CD14-positive monocyte (primary cell): ENCODE data around the gene NLGN1. TPM values are rescaled to one million over a fixed set of nuclear protein-coding genes. Genes with fewer than 3 reads are reported as not detected.

Experiments
- DNase-seq, 3 donors: peaks; one replicate each; pipeline ENCODE4 v3.0.0-alpha.2; 2011 to 2022
- H2AFZ ChIP-seq: 2 replicates; pipeline ENCODE4 v1.6.0; 2012; ENCODE audit warnings: mild to moderate bottlenecking, low read depth, low read length, inconsistent platforms; ENCODE audit not compliant: insufficient read depth, poor library complexity, severe bottlenecking
- H3K27ac ChIP-seq, 2 donors: 1 replicate in 1 of 2; 2 replicates in 1 of 2; pipeline ENCODE4 v1.5.1; 2012 to 2013; ENCODE audit warnings: low read length in 2 of 2, control low read depth in 1 of 2, inconsistent platforms in 1 of 2, low read depth in 1 of 2, mild to moderate bottlenecking in 1 of 2
- H3K27me3 ChIP-seq, 2 donors: one replicate each; pipeline versions ENCODE4 v1.6.0 to v1.6.1; 2011 to 2013; ENCODE audit warnings: low read length in 2 of 2; ENCODE audit not compliant: control insufficient read depth in 2 of 2, insufficient read depth in 2 of 2
- H3K36me3 ChIP-seq, 2 donors: replicated peaks in 1 of 2; 1 replicate in 1 of 2; 2 replicates in 1 of 2; pipeline versions ENCODE4 v1.5.1 to v1.6.1; 2012 to 2013; ENCODE audit warnings: low read length in 2 of 2, control low read depth in 1 of 2, inconsistent platforms in 1 of 2, mild to moderate bottlenecking in 1 of 2; ENCODE audit not compliant: insufficient read depth in 2 of 2, control insufficient read depth in 1 of 2
- H3K4me1 ChIP-seq, 2 donors: 1 replicate in 1 of 2; 2 replicates in 1 of 2; pipeline versions ENCODE4 v1.5.1 to v1.6.1; 2012 to 2013; ENCODE audit warnings: low read length in 2 of 2, control low read depth in 1 of 2, inconsistent platforms in 1 of 2, mild to moderate bottlenecking in 1 of 2, moderate library complexity in 1 of 2; ENCODE audit not compliant: insufficient read depth in 2 of 2, control insufficient read depth in 1 of 2
- H3K4me2 ChIP-seq: replicated peaks from 2 replicates; pipeline ENCODE3; 2012; ENCODE audit warnings: low read length, moderate library complexity, mild to moderate bottlenecking; ENCODE audit not compliant: poor library complexity, severe bottlenecking; ENCODE audit errors: extremely low read depth
- H3K4me3 ChIP-seq, 3 experiments: fragments of 200-600 bp in 1 of 3; sonication (generic) in 1 of 3; replicated peaks in 1 of 3; 1 replicate in 2 of 3; 2 replicates in 1 of 3; pipeline ENCODE4 v1.5.1; 2011 to 2013; ENCODE audit warnings: low read length in 3 of 3, mild to moderate bottlenecking in 3 of 3, control low read depth in 2 of 3, low read depth in 2 of 3, inconsistent platforms in 1 of 3, moderate library complexity in 1 of 3
- H3K79me2 ChIP-seq: 2 replicates; pipeline ENCODE4 v1.6.0; 2012; ENCODE audit warnings: mild to moderate bottlenecking, control low read depth, inconsistent platforms, low read length, moderate library complexity; ENCODE audit not compliant: insufficient read depth
- H3K9ac ChIP-seq: 2 replicates; pipeline ENCODE4 v1.6.0; 2017; ENCODE audit warnings: low read length, mild to moderate bottlenecking; ENCODE audit not compliant: insufficient read depth, poor library complexity, severe bottlenecking
- H3K9me3 ChIP-seq, 2 donors: replicated peaks in 1 of 2; 1 replicate in 1 of 2; 2 replicates in 1 of 2; pipeline versions ENCODE4 v1.5.1 to v1.6.1; 2012 to 2013; ENCODE audit warnings: low read length in 2 of 2, control low read depth in 1 of 2; ENCODE audit not compliant: control insufficient read depth in 1 of 2, insufficient read depth in 1 of 2
- H4K20me1 ChIP-seq: 2 replicates; pipeline ENCODE4 v1.6.0; 2012; ENCODE audit warnings: mild to moderate bottlenecking, low read length, control low read depth, moderate library complexity; ENCODE audit not compliant: insufficient read depth
- H3K27ac Mint-ChIP-seq, 7 donors: one replicate each; pipeline ENCODE4 v1.8.0; 2020; ENCODE audit warnings: mild to moderate bottlenecking in 7 of 7, mixed read lengths in 7 of 7, moderate library complexity in 6 of 7, inconsistent platforms in 2 of 7
- H3K27me3 Mint-ChIP-seq, 3 donors: one replicate each; pipeline ENCODE4 v1.8.0; 2021 to 2022; ENCODE audit warnings: low read depth in 3 of 3, mild to moderate bottlenecking in 3 of 3, mixed read lengths in 3 of 3, moderate library complexity in 3 of 3, inconsistent platforms in 1 of 3
- H3K36me3 Mint-ChIP-seq, 2 donors: one replicate each; pipeline ENCODE4 v1.8.0; 2020; ENCODE audit warnings: mixed read lengths in 2 of 2, inconsistent platforms in 1 of 2, mild to moderate bottlenecking in 1 of 2
- H3K4me1 Mint-ChIP-seq: one replicate; pipeline ENCODE4 v1.8.0; 2020; ENCODE audit warnings: mild to moderate bottlenecking, mixed read lengths
- H3K4me3 Mint-ChIP-seq, 2 donors: one replicate each; pipeline ENCODE4 v1.8.0; 2020; ENCODE audit warnings: mild to moderate bottlenecking in 2 of 2, mixed read lengths in 2 of 2, moderate library complexity in 1 of 2
- H3K9me3 Mint-ChIP-seq, 7 donors: one replicate each; pipeline ENCODE4 v1.8.0; 2020 to 2022; ENCODE audit warnings: mixed read lengths in 7 of 7, mild to moderate bottlenecking in 6 of 7, moderate library complexity in 6 of 7, inconsistent platforms in 2 of 7
- CTCF ChIP-seq: fragments of 200-600 bp; IDR thresholded peaks from one replicate; pipeline ENCODE4 v1.8.0; 2022; ENCODE audit warnings: antibody characterized with exemption, mild to moderate bottlenecking
- WGBS: methylation state at CpG from one replicate; pipeline ENCODE4 v1.1.5; 2013; ENCODE audit warnings: missing lambda C conversion rate; ENCODE audit not compliant: insufficient coverage; 5-methylcytosine and 5-hydroxymethylcytosine counted together
- intact Hi-C, 2 donors: fragments of 100-400 bp; cut with micrococcal nuclease; formaldehyde crosslinking; loops; one replicate each; pipeline versions ENCODE4 v1.15.0 to v1.15.1; 2023
- polyA plus RNA-seq, 3 donors: library from polyadenylated mRNA; depleted of rRNA in 1 of 3; unstranded in 2 of 3; stranded (reverse) in 1 of 3; fragments of 300-500 nt in 2 of 3; fragments of >200 nt in 1 of 3; fragmentation: Illumina TruSeq in 2 of 3; gene quantifications; 1 replicate in 2 of 3; 2 replicates in 1 of 3; pipeline ENCODE4 v1.2.3, GENCODE V29; 2012 to 2021

NLGN1 gene
- polyA plus RNA-seq, 3 donors: not detected

- Histone ChIP-seq H3K27me3 (no peaks in the 10 kb centered on the region), H3K27ac (no peak overlapping the region), H4K20me1 (no peaks in the 10 kb centered on the region), H3K9me3 (peaks cover 21 to 26% of the 10 kb centered on the region in 2 donors), H3K9ac (no peak overlapping the region), H3K36me3 (no peaks in the 10 kb centered on the region), H2AFZ (no peak overlapping the region), H3K4me2 (no peak overlapping the region), H3K79me2 (no peaks in the 10 kb centered on the region), H3K4me3 (no peak overlapping the region), H3K4me1 (no peaks in the 10 kb centered on the region)
- no peaks in the 10 kb centered on the region for H3K4me1 Mint-ChIP-seq
- WGBS: no CpG with 5 or more reads among the region's 1 CpG
- H3K4me3 Mint-ChIP-seq: no peak overlapping the region
- no peak for TF ChIP-seq CTCF
- H3K27me3 Mint-ChIP-seq: peaks cover 0 to 2% (median 1%) of the 10 kb centered on the region in 3 donors
- H3K9me3 Mint-ChIP-seq: peaks cover 3 to 20% (median 8%) of the 10 kb centered on the region in 7 donors
- no peak overlapping the region for H3K27ac Mint-ChIP-seq
- no peak for DNase-seq
- intact Hi-C loops: no loop called here
- H3K36me3 Mint-ChIP-seq: no peaks in the 10 kb centered on the region
Observed at GRCh38 chr3:173641696-173642095, 244.2 kb downstream of the NLGN1 start.

GRCh38 chr3:173644086-173645082 lies 246.8 kb downstream of the NLGN1 start:
- WGBS: 91% methylated on average over 12 of the region's 13 CpGs

More at GRCh38 chr3:173644086-173645082, 246.8 kb downstream of the NLGN1 start:
- no peak for TF ChIP-seq CTCF
- Mint-ChIP-seq H3K4me3 (no peak overlapping the region), H3K27me3 (peaks cover 0 to 1% (median 0%) of the 10 kb centered on the region in 3 donors), H3K36me3 (no peaks in the 10 kb centered on the region), H3K9me3 (peaks cover 0 to 18% (median 8%) of the 10 kb centered on the region in 7 donors), H3K4me1 (no peaks in the 10 kb centered on the region), H3K27ac (peak overlapping the region in 1 of 7 donors; percentile 47)
- Histone ChIP-seq H3K9me3 (peaks cover 21 to 26% of the 10 kb centered on the region in 2 donors), H3K4me2 (no peak overlapping the region), H3K9ac (no peak overlapping the region), H2AFZ (no peak overlapping the region), H3K79me2 (no peaks in the 10 kb centered on the region), H3K27me3 (no peaks in the 10 kb centered on the region), H3K36me3 (no peaks in the 10 kb centered on the region), H3K4me3 (no peak overlapping the region), H3K27ac (no peak overlapping the region), H3K4me1 (no peaks in the 10 kb centered on the region), H4K20me1 (no peaks in the 10 kb centered on the region)
- DNase-seq: no peak
- intact Hi-C loops: no loop called here
